H9 (cell line): ENCODE data around the gene MEIS2. TPM values are rescaled to one million over a fixed set of nuclear protein-coding genes. Genes with fewer than 3 reads are reported as not detected.

ENCODE experiments used
- DNase-seq: peaks from one replicate; pipeline ENCODE4 v3.0.0-alpha.2; 2017
- H2AFZ ChIP-seq: one replicate; pipeline ENCODE4 v1.6.1; 2013; ENCODE audit warnings: mild to moderate bottlenecking, low read length, control low read depth, moderate library complexity
- H2AK5ac ChIP-seq: 2 replicates; pipeline ENCODE4 v1.6.1; 2013; ENCODE audit warnings: low read length, control low read depth, mixed read lengths; ENCODE audit not compliant: insufficient read length
- H2BK120ac ChIP-seq: one replicate; pipeline ENCODE4 v1.6.1; 2013; ENCODE audit warnings: low read depth, mild to moderate bottlenecking, low read length, control low read depth, inconsistent platforms; ENCODE audit not compliant: poor library complexity, severe bottlenecking
- H2BK12ac ChIP-seq: 2 replicates; pipeline ENCODE4 v1.6.1; 2013; ENCODE audit warnings: low read length, control low read depth, mixed read lengths, low read depth; ENCODE audit not compliant: insufficient read length
- H2BK15ac ChIP-seq: 2 replicates; pipeline ENCODE4 v1.6.1; 2013; ENCODE audit warnings: low read depth, low read length, control low read depth
- H2BK20ac ChIP-seq: one replicate; pipeline ENCODE4 v1.6.1; 2013; ENCODE audit warnings: low read depth, mild to moderate bottlenecking, low read length, control low read depth, inconsistent platforms; ENCODE audit not compliant: poor library complexity, severe bottlenecking
- H2BK5ac ChIP-seq: 2 replicates; pipeline ENCODE4 v1.6.1; 2013; ENCODE audit warnings: low read length, control low read depth, mixed read lengths; ENCODE audit not compliant: insufficient read length
- H3K14ac ChIP-seq: 2 replicates; pipeline ENCODE4 v1.6.1; 2013; ENCODE audit warnings: low read length, control low read depth; ENCODE audit not compliant: insufficient read depth
- H3K18ac ChIP-seq: 2 replicates; pipeline ENCODE4 v1.6.1; 2013; ENCODE audit warnings: low read depth, mild to moderate bottlenecking, mixed read lengths, low read length, control low read depth; ENCODE audit not compliant: insufficient read length
- H3K23ac ChIP-seq: 2 replicates; pipeline ENCODE4 v1.6.1; 2013; ENCODE audit warnings: low read length, control low read depth, mixed read lengths, low read depth; ENCODE audit not compliant: insufficient read length
- H3K23me2 ChIP-seq: 2 replicates; pipeline ENCODE4 v1.6.1; 2013; ENCODE audit warnings: low read depth, mild to moderate bottlenecking, mixed read lengths, low read length, control low read depth; ENCODE audit not compliant: insufficient read length, poor library complexity, severe bottlenecking
- H3K27ac ChIP-seq: 2 replicates; pipeline ENCODE4 v1.5.1; 2013; ENCODE audit warnings: low read length, control low read depth, mixed read lengths, low read depth; ENCODE audit not compliant: insufficient read length
- H3K27me3 ChIP-seq: 2 replicates; pipeline ENCODE4 v1.6.1; 2013; ENCODE audit warnings: low read length, control low read depth, inconsistent platforms; ENCODE audit not compliant: insufficient read depth
- H3K4ac ChIP-seq: 2 replicates; pipeline ENCODE4 v1.6.1; 2013; ENCODE audit warnings: low read depth, mild to moderate bottlenecking, control low read depth, inconsistent platforms, low read length, moderate library complexity
- H3K4me1 ChIP-seq: 2 replicates; pipeline ENCODE4 v1.6.1; 2013; ENCODE audit warnings: low read length, control low read depth, inconsistent platforms; ENCODE audit not compliant: insufficient read depth
- H3K4me2 ChIP-seq: 2 replicates; pipeline ENCODE4 v1.6.1; 2013; ENCODE audit warnings: low read length, control low read depth, mixed read lengths; ENCODE audit not compliant: insufficient read length, insufficient read depth
- H3K56ac ChIP-seq: 2 replicates; pipeline ENCODE4 v1.6.1; 2013; ENCODE audit warnings: low read depth, mild to moderate bottlenecking, mixed read lengths, low read length, control low read depth; ENCODE audit not compliant: insufficient read length
- H3K79me1 ChIP-seq: 2 replicates; pipeline ENCODE4 v1.6.1; 2013; ENCODE audit warnings: low read depth, mild to moderate bottlenecking, moderate library complexity, low read length, control low read depth, inconsistent platforms; ENCODE audit not compliant: insufficient read depth, poor library complexity, severe bottlenecking
- H3K79me2 ChIP-seq: 2 replicates; pipeline ENCODE4 v1.6.1; 2013; ENCODE audit warnings: low read length, control low read depth, inconsistent platforms; ENCODE audit not compliant: insufficient read depth
- H3K9ac ChIP-seq: 2 replicates; pipeline ENCODE4 v1.6.1; 2013; ENCODE audit warnings: low read length, control low read depth, mixed read lengths; ENCODE audit not compliant: insufficient read length; ENCODE audit errors: extremely low read depth
- H3K9me3 ChIP-seq: one replicate; pipeline ENCODE4 v1.6.1; 2013; ENCODE audit warnings: low read depth, low read length, inconsistent platforms; ENCODE audit not compliant: control insufficient read depth
- H3T11ph ChIP-seq: one replicate; pipeline ENCODE4 v1.6.1; 2013; ENCODE audit warnings: mild to moderate bottlenecking, low read length, control low read depth, inconsistent platforms
- H4K20me1 ChIP-seq: one replicate; pipeline ENCODE4 v1.6.1; 2013; ENCODE audit not compliant: control insufficient read depth, insufficient read length, insufficient read depth
- H4K5ac ChIP-seq: 2 replicates; pipeline ENCODE4 v1.6.1; 2013; ENCODE audit warnings: low read depth, mild to moderate bottlenecking, mixed read lengths, low read length, control low read depth; ENCODE audit not compliant: insufficient read length
- H4K8ac ChIP-seq: replicated peaks from 2 replicates; pipeline ENCODE4 v1.6.1; 2013; ENCODE audit warnings: low read length, control low read depth, mixed read lengths, low read depth; ENCODE audit not compliant: insufficient read length
- H4K91ac ChIP-seq: 2 replicates; pipeline ENCODE4 v1.6.1; 2013; ENCODE audit warnings: low read depth, mild to moderate bottlenecking, moderate library complexity, mixed read lengths, low read length, control low read depth; ENCODE audit not compliant: insufficient read length
- H3K27ac Mint-ChIP-seq, 3 experiments: 2 replicates in 2 of 3; 3 replicates in 1 of 3; pipeline ENCODE4 v1.8.0; 2020 to 2021; ENCODE audit warnings: mixed read lengths in 3 of 3, mild to moderate bottlenecking in 1 of 3, moderate library complexity in 1 of 3
- H3K27me3 Mint-ChIP-seq: 2 replicates; pipeline ENCODE4 v1.8.0; 2021; ENCODE audit warnings: low read depth, mild to moderate bottlenecking, moderate library complexity, mixed read lengths
- H3K36me3 Mint-ChIP-seq, 3 experiments: 2 replicates in 2 of 3; 3 replicates in 1 of 3; pipeline ENCODE4 v1.8.0; 2020 to 2021; ENCODE audit warnings: low read depth in 3 of 3, mixed read lengths in 3 of 3; ENCODE audit not compliant: insufficient read depth in 1 of 3
- H3K4me1 Mint-ChIP-seq, 2 experiments: 2 replicates each; pipeline ENCODE4 v1.8.0; 2020; ENCODE audit warnings: mixed read lengths in 2 of 2
- H3K4me3 Mint-ChIP-seq, 2 experiments: 2 replicates in 1 of 2; 3 replicates in 1 of 2; pipeline ENCODE4 v1.8.0; 2020 to 2021; ENCODE audit warnings: mild to moderate bottlenecking in 2 of 2, mixed read lengths in 2 of 2, moderate library complexity in 1 of 2
- H3K9me3 Mint-ChIP-seq, 2 experiments: 2 replicates in 1 of 2; 3 replicates in 1 of 2; pipeline ENCODE4 v1.8.0; 2020; ENCODE audit warnings: mild to moderate bottlenecking in 2 of 2, mixed read lengths in 2 of 2, moderate library complexity in 1 of 2
- CTCF ChIP-seq: fragments of 200-600 bp; sonication (generic); conservative IDR thresholded peaks from 3 replicates; pipeline ENCODE4 v1.8.0; 2021; ENCODE audit warnings: antibody characterized with exemption, mild to moderate bottlenecking
- WGBS: extraction: QIAGEN DNeasy Blood & Tissue Kit; methylation state at CpG from one replicate; pipeline ENCODE4 v1.1.7; 2013; ENCODE audit warnings: missing lambda C conversion rate, low lambda C conversion rate, mixed read lengths; ENCODE audit not compliant: insufficient read length; ENCODE audit errors: extremely low coverage; 5-methylcytosine and 5-hydroxymethylcytosine counted together
- total RNA-seq: library from RNA; stranded (reverse); gene quantifications from 2 replicates; pipeline ENCODE4 v1.2.1, GENCODE V29; 2021

The MEIS2 gene
- total RNA-seq, 1 experiment from 2014 or later = 0.35 TPM

GRCh38 chr15:37016231-37016630 lies 84.1 kb downstream of the MEIS2 start:
- no peak for DNase-seq
- Histone ChIP-seq H2BK5ac (no peak overlapping the region), H4K20me1 (no peaks in the 10 kb centered on the region), H3K4me1 (no peaks in the 10 kb centered on the region), H3K27me3 (no peaks in the 10 kb centered on the region), H3K9ac (no peak overlapping the region), H3K23ac (no peak overlapping the region), H4K5ac (no peak overlapping the region), H3K56ac (no peak overlapping the region), H4K8ac (no peak overlapping the region), H3K79me2 (no peaks in the 10 kb centered on the region), H2BK20ac (no peak overlapping the region), H2BK120ac (no peak overlapping the region), H2AFZ (no peak overlapping the region), H2AK5ac (no peak overlapping the region), H3K4ac (no peak overlapping the region), H3K4me2 (no peak overlapping the region), H3K9me3 (no peaks in the 10 kb centered on the region), H2BK15ac (no peak overlapping the region), H3K18ac (no peak overlapping the region), H3K14ac (no peak overlapping the region), H4K91ac (no peak overlapping the region), H3K79me1 (no peaks in the 10 kb centered on the region), H3K27ac (no peak overlapping the region), H3K23me2 (no peaks in the 10 kb centered on the region), H3T11ph (no peak overlapping the region), H2BK12ac (no peak overlapping the region)
- peaks cover 2 to 3% of the 10 kb centered on the region in 2 experiments; a peak in 4 of 5 replicates for H3K9me3 Mint-ChIP-seq
- peaks cover 24 to 26% of the 10 kb centered on the region in 2 experiments for H3K4me1 Mint-ChIP-seq
- WGBS = no CpG with 5 or more reads among the region's 7 CpGs
- H3K27ac Mint-ChIP-seq = no peak overlapping the region
- no peak for TF ChIP-seq CTCF
- peaks cover 0 to 8% (median 2%) of the 10 kb centered on the region in 3 experiments; a peak in 3 of 7 replicates for H3K36me3 Mint-ChIP-seq
- no peak overlapping the region for H3K4me3 Mint-ChIP-seq
- no peaks in the 10 kb centered on the region for H3K27me3 Mint-ChIP-seq
